DMS53 treated with DMSO at 0.1 percent for 48 hours (cell line): ENCODE measurements around the gene SNRPA.
A peak's percentile ranks its signal among the peaks of the same experiment; 100 is the strongest.
"Not testable (repeated sequence)": the region's sequence is repeated elsewhere in the genome, so short reads cannot be mapped to it uniquely, and the experiment has no call there.

Source experiments
- DNase-seq: peaks from one replicate; lab custom pipeline; 2025; ENCODE audit not compliant: unreplicated experiment; lab: John Stamatoyannopoulos, UW

SNRPA gene

DNA sequence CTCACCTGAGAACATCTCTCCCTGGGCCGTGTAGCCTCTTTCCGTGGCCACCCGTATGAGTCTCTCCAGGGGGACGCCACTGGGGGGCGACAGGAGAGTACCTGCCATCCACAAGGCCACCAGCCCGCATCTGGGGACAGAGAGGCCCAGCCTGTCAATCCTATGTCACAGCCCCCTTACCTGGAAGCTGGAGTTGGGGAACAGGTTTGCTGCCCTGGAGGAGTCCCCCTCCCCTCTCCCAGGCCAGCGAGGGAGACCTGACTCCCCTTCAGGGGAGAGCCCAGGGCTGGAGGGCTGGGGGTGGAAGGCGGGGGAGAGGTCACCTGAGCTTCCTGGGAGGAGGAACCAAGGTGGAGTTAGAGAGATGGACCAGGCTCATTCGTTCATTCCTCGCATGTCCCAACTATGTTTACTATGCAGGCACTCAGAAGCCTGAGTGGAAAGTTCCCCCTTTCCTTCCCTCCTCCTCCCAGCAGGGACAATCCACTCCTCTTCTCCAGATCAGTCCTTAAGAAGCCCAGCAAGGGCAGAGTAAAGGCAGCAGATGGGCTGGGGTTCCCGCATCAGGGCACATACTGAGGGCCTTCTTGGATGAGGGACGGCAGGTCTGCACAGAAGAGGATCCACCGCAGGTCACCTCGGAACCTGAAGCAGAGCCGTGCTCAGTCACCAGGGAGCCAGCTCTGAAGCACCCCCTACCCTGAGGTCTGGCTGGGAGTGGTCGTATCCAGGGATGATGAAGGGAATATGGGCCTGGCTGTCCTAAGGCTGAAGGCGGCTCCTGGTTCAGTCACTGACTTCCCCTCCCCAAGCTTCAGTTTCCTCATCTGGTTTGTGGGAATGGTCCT lies 6.2 kb upstream of the SNRPA start:
- no peak for DNase-seq

DNA sequence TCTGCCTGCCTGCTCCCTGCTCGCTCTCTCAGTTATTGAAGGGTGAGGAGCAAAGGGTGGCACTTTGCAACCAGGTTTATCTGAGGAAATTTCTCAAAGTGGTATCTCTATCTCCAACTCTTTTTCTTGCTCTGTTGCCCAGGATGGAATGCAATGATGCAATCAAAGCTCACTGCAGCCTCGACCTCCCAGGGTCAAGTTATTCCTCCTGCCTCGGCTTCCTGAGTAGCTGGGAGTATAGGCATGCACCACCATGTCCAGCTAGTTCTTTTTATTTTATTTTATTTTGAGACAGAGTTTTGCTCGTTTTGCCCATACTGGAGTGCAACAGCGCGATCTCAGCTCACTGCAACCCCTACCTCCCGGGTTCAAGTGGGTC lies 5.6 kb upstream of the SNRPA start:
- DNase-seq, result no peak

DNA sequence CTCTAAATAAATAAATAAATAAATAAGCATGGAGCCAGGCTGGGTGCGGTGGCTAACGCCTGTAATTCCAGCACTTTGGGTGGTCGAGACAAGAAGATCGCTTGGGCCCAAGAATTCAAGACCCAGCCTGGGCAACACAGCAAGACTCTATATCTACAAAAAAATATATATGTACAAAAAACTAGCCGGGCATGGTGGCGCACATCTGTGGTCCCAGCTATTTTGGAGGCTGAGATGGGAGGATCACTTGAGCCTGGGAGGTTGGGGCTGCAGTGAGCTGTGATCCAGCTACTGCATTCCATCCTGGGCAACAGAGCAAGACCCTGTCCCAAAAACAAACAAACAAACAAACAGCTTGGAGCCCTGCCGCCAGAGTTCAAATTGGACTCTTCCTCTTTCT lies 3.5 kb upstream of the SNRPA start:
- DNase-seq, result no peak

DNA sequence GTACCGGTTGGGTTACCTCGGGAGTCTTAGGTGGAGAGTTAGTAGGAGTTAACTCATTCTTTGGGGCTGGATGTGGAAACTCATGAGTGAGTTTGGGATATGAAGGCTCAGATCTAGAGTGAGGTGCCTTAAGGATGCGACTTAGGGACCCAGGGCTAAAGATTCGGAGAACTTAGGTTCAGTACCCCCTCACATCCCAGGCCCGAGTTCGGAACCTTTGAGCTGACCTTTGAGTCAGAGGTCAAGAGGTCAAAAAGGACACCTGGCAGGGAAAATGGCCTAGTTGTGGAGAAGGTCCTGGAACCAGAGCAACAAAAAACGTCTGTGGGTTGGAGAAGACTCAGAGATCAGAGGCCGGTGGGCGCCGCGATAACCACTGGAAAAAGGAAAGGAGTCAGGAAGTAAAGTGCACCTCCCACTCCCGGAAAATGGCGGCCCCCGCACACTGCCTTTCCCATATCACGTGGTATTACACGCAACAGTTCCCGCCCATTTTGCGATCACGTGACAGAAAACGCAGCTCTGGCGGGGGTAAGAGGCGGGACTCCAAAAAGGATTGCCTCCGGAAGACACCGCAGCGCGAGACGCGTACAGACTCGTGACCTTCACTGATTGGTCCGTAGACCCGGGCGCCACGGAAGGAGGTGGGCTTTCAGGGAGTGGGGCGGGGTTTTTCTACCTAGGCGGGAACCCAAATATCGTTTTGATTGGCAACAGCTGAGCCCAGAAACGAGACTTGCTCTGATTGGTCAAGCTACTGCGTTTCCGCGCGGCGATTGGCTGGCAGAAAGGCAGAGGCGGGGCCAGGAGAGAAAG lies 737 bp upstream of the SNRPA start, which contains the start of gene ACTMAP:
Gene ACTMAP, minus strand, starts transcription at position 420 of the 816 bp plus-strand sequence. CDS start 674 bp downstream, outside the sequence.
- DNase-seq, result peak; percentile 99

DNA sequence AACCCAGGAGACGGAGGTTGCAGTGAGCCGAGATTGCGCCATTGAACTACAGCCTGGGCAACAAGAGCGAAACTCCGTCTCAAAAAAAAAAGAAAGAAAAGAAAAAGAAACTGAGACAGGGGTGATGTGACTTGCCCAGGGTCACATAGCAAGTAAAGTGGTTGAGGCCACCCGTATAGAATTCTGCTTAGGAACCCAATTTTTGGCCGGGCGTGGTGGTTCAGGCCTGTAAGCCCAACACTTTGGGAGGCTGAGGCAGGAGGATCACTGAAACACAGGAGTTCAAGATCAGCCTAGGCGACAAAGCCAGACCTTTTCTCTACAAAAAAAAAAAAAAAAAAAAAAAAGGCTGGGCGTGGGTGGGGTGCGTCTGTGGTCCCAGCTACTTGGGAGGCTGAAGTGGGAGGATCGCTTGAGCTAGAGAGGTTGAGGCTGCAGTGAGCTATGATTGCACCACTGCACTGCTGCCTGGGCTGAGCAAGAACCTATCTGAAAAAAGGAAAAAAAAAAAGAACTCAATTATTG lies 1.3 kb downstream of the SNRPA start:
- DNase-seq, result no peak

GRCh38 chr19:40754611-40755247 lies 3.7 kb downstream of the SNRPA start:
- no peak for DNase-seq

GRCh38 chr19:40755248-40755624 lies 4.2 kb downstream of the SNRPA start:
- DNase-seq, result no peak

DNA sequence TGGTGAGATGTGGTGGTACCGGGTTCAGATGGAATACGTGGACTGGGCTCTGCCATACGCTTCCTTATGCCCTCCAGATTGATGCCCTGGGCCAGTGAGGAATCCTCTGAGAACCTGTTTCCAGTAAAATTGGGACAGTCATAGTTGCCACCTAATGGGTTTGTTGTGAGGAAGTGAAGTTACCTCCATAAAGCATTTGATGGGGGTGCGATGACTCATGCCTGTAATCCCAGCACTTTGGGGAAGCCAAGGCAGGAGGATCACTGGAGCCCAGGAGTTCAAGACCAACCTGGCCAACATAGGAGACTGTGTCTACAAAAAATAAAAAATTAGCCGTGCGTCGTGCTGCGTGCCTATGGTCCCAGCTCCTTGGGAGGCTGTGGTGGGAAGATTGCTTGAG lies 4.8 kb downstream of the SNRPA start:
- no peak for DNase-seq

GRCh38 chr19:40756502-40757110 lies 5.6 kb downstream of the SNRPA start:
- DNase-seq, result no peak

DNA sequence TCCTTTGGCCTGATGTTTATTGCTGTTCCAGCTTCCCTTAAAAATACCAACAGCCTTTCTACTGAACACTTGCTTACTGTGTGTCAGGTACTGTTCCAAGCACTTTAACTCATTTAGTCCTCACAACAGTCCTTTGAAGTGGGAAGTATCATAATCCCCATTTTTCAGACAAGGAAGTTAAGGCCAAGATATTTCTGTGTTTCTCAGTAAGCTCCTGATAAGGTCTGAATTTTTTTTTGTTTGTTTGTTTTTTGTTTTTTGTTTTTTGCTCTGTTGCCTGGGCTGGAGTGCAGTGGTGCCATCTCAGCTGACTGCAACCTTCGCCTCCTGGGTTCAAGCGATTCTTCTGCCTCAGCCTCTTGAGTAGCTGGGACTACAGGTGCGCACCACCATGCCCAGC lies 7.5 kb downstream of the SNRPA start:
- no peak for DNase-seq

GRCh38 chr19:40759352-40759751 lies 8.3 kb downstream of the SNRPA start:
- DNase-seq, result no peak

GRCh38 chr19:40762754-40763470 lies 11.9 kb downstream of the SNRPA start:
- DNase-seq, result no peak

GRCh38 chr19:40763526-40763925 lies 12.5 kb downstream of the SNRPA start:
- no peak for DNase-seq

DNA sequence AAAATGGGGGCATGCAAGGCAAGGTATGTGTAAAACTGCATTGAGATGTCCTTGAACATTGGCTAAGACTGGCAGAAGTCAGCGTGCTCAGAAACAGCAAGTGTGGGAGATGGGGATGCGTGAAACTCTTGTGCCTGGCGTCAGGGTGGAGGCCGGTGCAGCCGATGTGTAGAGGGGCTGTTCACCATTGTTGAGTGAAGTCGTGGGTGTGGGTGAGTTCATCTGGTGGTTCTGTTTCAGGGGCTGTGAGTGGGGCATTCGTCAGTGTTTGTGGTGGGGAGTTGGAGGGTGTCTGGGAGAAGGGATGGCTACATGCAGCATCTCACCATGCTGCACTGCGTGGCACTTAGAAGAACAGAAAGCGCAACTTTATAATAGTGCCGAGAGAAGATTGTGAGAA lies 13.0 kb downstream of the SNRPA start:
- no peak for DNase-seq

GRCh38 chr19:40766385-40766784 lies 15.4 kb downstream of the SNRPA start:
- not testable (repeated sequence) for DNase-seq

DNA sequence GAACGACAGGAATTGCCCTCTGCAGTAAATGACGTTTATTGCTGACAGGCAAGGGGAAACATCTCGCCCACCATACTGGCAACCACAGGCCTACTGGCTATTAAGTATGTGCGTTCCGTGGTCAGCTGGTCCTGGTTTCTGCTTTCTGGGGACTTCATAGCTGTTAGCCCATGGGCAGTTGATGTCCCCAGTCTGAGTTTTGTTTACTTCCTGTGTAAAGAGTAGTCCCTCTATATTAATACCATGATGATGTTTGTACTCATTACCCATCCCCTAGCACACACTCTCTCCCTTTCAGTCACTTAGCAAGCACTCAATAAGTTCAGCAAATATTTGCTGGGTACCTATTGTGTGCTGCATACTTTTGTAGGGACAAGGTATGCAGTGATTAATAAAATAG lies 17.9 kb downstream of the SNRPA start:
- DNase-seq, result peak; percentile 50

GRCh38 chr19:40771101-40771862 lies 20.3 kb downstream of the SNRPA start:
- DNase-seq, result peak; percentile 6

DNA sequence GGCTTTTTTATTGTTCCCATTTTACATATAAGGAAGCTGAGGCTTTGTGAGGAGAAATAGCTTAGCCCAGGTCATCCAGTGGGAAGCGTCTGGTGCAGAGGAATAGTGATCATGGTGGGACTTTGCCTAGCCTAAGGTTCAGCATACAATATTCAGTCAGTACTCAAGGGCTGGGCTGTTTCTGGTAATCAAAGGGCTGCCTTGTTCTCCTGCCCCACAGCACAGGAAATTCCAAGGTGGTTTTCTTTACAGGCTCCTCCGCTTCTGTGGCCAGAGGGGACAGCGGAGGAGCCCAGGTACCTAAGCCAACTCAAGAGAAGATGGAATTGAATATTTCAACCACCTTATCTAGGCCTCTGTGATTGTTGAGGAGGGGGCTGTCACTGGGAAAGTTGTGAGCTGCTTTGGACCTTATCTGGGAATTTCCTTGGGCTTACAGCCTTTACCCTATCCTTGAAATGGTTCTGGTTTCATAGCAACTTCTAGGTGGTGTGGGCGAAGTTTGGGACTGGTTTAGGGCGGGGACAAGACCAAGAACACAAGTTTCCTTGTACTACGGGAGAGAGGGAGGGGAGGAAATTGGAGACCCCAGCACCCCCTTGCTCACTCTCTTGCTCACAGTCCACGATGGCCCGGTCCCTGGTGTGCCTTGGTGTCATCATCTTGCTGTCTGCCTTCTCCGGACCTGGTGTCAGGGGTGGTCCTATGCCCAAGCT lies 24.1 kb downstream of the SNRPA start, which contains the start of gene MIA:
Gene MIA, plus strand, starts transcription at position 606 of the 716 bp plus-strand sequence. Its CDS starts 22 bp downstream, at position 628.
- no peak for DNase-seq

DNA sequence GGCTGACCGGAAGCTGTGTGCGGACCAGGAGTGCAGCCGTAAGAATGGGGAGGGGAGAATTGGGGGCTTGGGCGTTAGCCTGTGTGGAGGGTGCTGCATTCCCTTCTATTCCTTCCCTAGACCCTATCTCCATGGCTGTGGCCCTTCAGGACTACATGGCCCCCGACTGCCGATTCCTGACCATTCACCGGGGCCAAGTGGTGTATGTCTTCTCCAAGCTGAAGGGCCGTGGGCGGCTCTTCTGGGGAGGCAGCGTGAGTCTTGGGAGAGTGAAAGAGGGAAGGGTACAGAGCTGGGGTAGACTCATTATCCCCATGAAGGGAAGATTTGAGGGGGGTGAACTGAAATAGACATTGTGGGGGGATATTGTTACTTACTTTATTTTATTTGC lies 24.6 kb downstream of the SNRPA start:
- no peak for DNase-seq
